ENCODE results near the gene SPA17. TPM values are rescaled to one million over a fixed set of nuclear protein-coding genes. Genes with fewer than 3 reads are reported as not detected.
A peak's percentile ranks its signal among the peaks of the same experiment; 100 is the strongest.

Gene SPA17
- polyA plus RNA-seq, 2 donors, result 7.1 to 7.8 TPM

- no peaks in the 10 kb centered on the region for H3K4me1 ChIP-seq (ENCODE audit: control insufficient read depth in 2 of 2, insufficient read depth in 2 of 2, low read length in 1 of 2)
- 88 to 90% methylated on average over 4 of the region's 4 CpGs for WGBS, 2 donors
- H3K9me3 ChIP-seq (ENCODE audit: control insufficient read depth in 2 of 2, insufficient read depth in 1 of 2, low read depth in 1 of 2, low read length in 1 of 2), result no peaks in the 10 kb centered on the region
- H3K27ac ChIP-seq (ENCODE audit: low read depth in 2 of 2, low read length in 1 of 2), result no peak overlapping the region
- H3K27me3 ChIP-seq (ENCODE audit: control insufficient read depth in 1 of 2, insufficient read depth in 2 of 2, low read length in 2 of 2), result no peaks in the 10 kb centered on the region
- no peak overlapping the region for H3K4me3 ChIP-seq (ENCODE audit: low read depth in 1 of 2, low read length in 2 of 2)
- no peaks in the 10 kb centered on the region for H3K36me3 ChIP-seq (ENCODE audit: control insufficient read depth in 2 of 2, insufficient read depth in 2 of 2, low read length in 1 of 2)
Measured at GRCh38 chr11:124729571-124729970, 55.9 kb downstream of the SPA17 start.

GRCh38 chr11:124732230-124732629 is 58.5 kb downstream of the SPA17 start:
- 78 to 92% methylated on average over 4 of the region's 4 CpGs for WGBS, 2 donors
- no peaks in the 10 kb centered on the region for H3K4me1 ChIP-seq (ENCODE audit: control insufficient read depth in 2 of 2, insufficient read depth in 2 of 2, low read length in 1 of 2)
- H3K4me3 ChIP-seq (ENCODE audit: low read depth in 1 of 2, low read length in 2 of 2), result no peak overlapping the region
- H3K36me3 ChIP-seq (ENCODE audit: control insufficient read depth in 2 of 2, insufficient read depth in 2 of 2, low read length in 1 of 2), result no peaks in the 10 kb centered on the region
- no peak overlapping the region for H3K27ac ChIP-seq (ENCODE audit: low read depth in 2 of 2, low read length in 1 of 2)
- H3K27me3 ChIP-seq (ENCODE audit: control insufficient read depth in 1 of 2, insufficient read depth in 2 of 2, low read length in 2 of 2), result no peaks in the 10 kb centered on the region
- no peaks in the 10 kb centered on the region for H3K9me3 ChIP-seq (ENCODE audit: control insufficient read depth in 2 of 2, insufficient read depth in 1 of 2, low read depth in 1 of 2, low read length in 1 of 2)

GRCh38 chr11:124736736-124737135 is 63.0 kb downstream of the SPA17 start:
- Histone ChIP-seq H3K4me3 (ENCODE audit: low read depth in 1 of 2, low read length in 2 of 2) (no peak overlapping the region), H3K4me1 (ENCODE audit: control insufficient read depth in 2 of 2, insufficient read depth in 2 of 2, low read length in 1 of 2) (peaks cover 0 to 5% of the 10 kb centered on the region in 2 donors), H3K9me3 (ENCODE audit: control insufficient read depth in 2 of 2, insufficient read depth in 1 of 2, low read depth in 1 of 2, low read length in 1 of 2) (no peaks in the 10 kb centered on the region), H3K27me3 (ENCODE audit: control insufficient read depth in 1 of 2, insufficient read depth in 2 of 2, low read length in 2 of 2) (peaks cover 0 to under 1% of the 10 kb centered on the region in 2 donors), H3K27ac (ENCODE audit: low read depth in 2 of 2, low read length in 1 of 2) (no peak overlapping the region), H3K36me3 (ENCODE audit: control insufficient read depth in 2 of 2, insufficient read depth in 2 of 2, low read length in 1 of 2) (no peaks in the 10 kb centered on the region)
- 53 to 55% methylated on average over 3 of the region's 3 CpGs for WGBS, 2 donors

GRCh38 chr11:124737638-124738305 is 64.1 kb downstream of the SPA17 start:
- peaks cover 0 to 3% of the 10 kb centered on the region in 2 donors for H3K27me3 ChIP-seq (ENCODE audit: control insufficient read depth in 1 of 2, insufficient read depth in 2 of 2, low read length in 2 of 2)
- no peak overlapping the region for H3K4me3 ChIP-seq (ENCODE audit: low read depth in 1 of 2, low read length in 2 of 2)
- no peaks in the 10 kb centered on the region for H3K36me3 ChIP-seq (ENCODE audit: control insufficient read depth in 2 of 2, insufficient read depth in 2 of 2, low read length in 1 of 2)
- 81 to 88% methylated on average over 7 of the region's 7 CpGs for WGBS, 2 donors
- H3K9me3 ChIP-seq (ENCODE audit: control insufficient read depth in 2 of 2, insufficient read depth in 1 of 2, low read depth in 1 of 2, low read length in 1 of 2), result no peaks in the 10 kb centered on the region
- no peak overlapping the region for H3K27ac ChIP-seq (ENCODE audit: low read depth in 2 of 2, low read length in 1 of 2)
- peaks cover 0 to 5% of the 10 kb centered on the region in 2 donors for H3K4me1 ChIP-seq (ENCODE audit: control insufficient read depth in 2 of 2, insufficient read depth in 2 of 2, low read length in 1 of 2)

GRCh38 chr11:124738713-124739478 is 65.2 kb downstream of the SPA17 start:
- no peak overlapping the region for H3K27ac ChIP-seq (ENCODE audit: low read depth in 2 of 2, low read length in 1 of 2)

GRCh38 chr11:124739479-124740276 is 66.0 kb downstream of the SPA17 start, which contains the start of gene NRGN:
NRGN (plus strand) TSS chr11:124739942; CDS start chr11:124740085, 143 bp downstream.
- no peaks in the 10 kb centered on the region for H3K9me3 ChIP-seq (ENCODE audit: control insufficient read depth in 2 of 2, insufficient read depth in 1 of 2, low read depth in 1 of 2, low read length in 1 of 2)
- WGBS, 2 donors, result 2% methylated on average over 53 to 59 of the region's 59 CpGs
- peaks cover 0 to 5% of the 10 kb centered on the region in 2 donors for H3K4me1 ChIP-seq (ENCODE audit: control insufficient read depth in 2 of 2, insufficient read depth in 2 of 2, low read length in 1 of 2)
- H3K27me3 ChIP-seq (ENCODE audit: control insufficient read depth in 1 of 2, insufficient read depth in 2 of 2, low read length in 2 of 2), result peaks cover 0 to 3% of the 10 kb centered on the region in 2 donors
- peak within 1 kb of the TSS; percentile 35 to 54 for H3K4me3 ChIP-seq (ENCODE audit: low read depth in 1 of 2, low read length in 2 of 2)
- H3K36me3 ChIP-seq (ENCODE audit: control insufficient read depth in 2 of 2, insufficient read depth in 2 of 2, low read length in 1 of 2), result no peaks in the 10 kb centered on the region
- H3K27ac ChIP-seq (ENCODE audit: low read depth in 2 of 2, low read length in 1 of 2), result no peak within 1 kb of the TSS

More at GRCh38 chr11:124738713-124739478, 65.2 kb downstream of the SPA17 start:
- Histone ChIP-seq H3K4me3 (ENCODE audit: low read depth in 1 of 2, low read length in 2 of 2) (no peak overlapping the region), H3K4me1 (ENCODE audit: control insufficient read depth in 2 of 2, insufficient read depth in 2 of 2, low read length in 1 of 2) (peaks cover 0 to 5% of the 10 kb centered on the region in 2 donors), H3K9me3 (ENCODE audit: control insufficient read depth in 2 of 2, insufficient read depth in 1 of 2, low read depth in 1 of 2, low read length in 1 of 2) (no peaks in the 10 kb centered on the region), H3K27me3 (ENCODE audit: control insufficient read depth in 1 of 2, insufficient read depth in 2 of 2, low read length in 2 of 2) (peaks cover 0 to 3% of the 10 kb centered on the region in 2 donors), H3K36me3 (ENCODE audit: control insufficient read depth in 2 of 2, insufficient read depth in 2 of 2, low read length in 1 of 2) (no peaks in the 10 kb centered on the region)
- 61 to 75% methylated on average over 21 of the region's 21 CpGs for WGBS, 2 donors

GRCh38 chr11:124740277-124740882 is 66.7 kb downstream of the SPA17 start:
- WGBS, 2 donors, result 2 to 3% methylated on average over 36 to 37 of the region's 37 CpGs
- peaks cover 0 to 3% of the 10 kb centered on the region in 2 donors for H3K27me3 ChIP-seq (ENCODE audit: control insufficient read depth in 1 of 2, insufficient read depth in 2 of 2, low read length in 2 of 2)
- H3K4me1 ChIP-seq (ENCODE audit: control insufficient read depth in 2 of 2, insufficient read depth in 2 of 2, low read length in 1 of 2), result peaks cover 1 to 8% of the 10 kb centered on the region in 2 donors

GRCh38 chr11:124742555-124742954 is 68.9 kb downstream of the SPA17 start:
- peaks cover 4 to 11% of the 10 kb centered on the region in 2 donors for H3K4me1 ChIP-seq (ENCODE audit: control insufficient read depth in 2 of 2, insufficient read depth in 2 of 2, low read length in 1 of 2)
- H3K9me3 ChIP-seq (ENCODE audit: control insufficient read depth in 2 of 2, insufficient read depth in 1 of 2, low read depth in 1 of 2, low read length in 1 of 2), result no peaks in the 10 kb centered on the region
- WGBS, 2 donors, result 83 to 84% methylated on average over 2 of the region's 2 CpGs
- H3K4me3 ChIP-seq (ENCODE audit: low read depth in 1 of 2, low read length in 2 of 2), result no peak overlapping the region
- no peak overlapping the region for H3K27ac ChIP-seq (ENCODE audit: low read depth in 2 of 2, low read length in 1 of 2)
- peaks cover 0 to 3% of the 10 kb centered on the region in 2 donors for H3K27me3 ChIP-seq (ENCODE audit: control insufficient read depth in 1 of 2, insufficient read depth in 2 of 2, low read length in 2 of 2)
- no peaks in the 10 kb centered on the region for H3K36me3 ChIP-seq (ENCODE audit: control insufficient read depth in 2 of 2, insufficient read depth in 2 of 2, low read length in 1 of 2)

More at GRCh38 chr11:124740277-124740882, 66.7 kb downstream of the SPA17 start:
- no peak overlapping the region for H3K27ac ChIP-seq (ENCODE audit: low read depth in 2 of 2, low read length in 1 of 2)
- no peaks in the 10 kb centered on the region for H3K36me3 ChIP-seq (ENCODE audit: control insufficient read depth in 2 of 2, insufficient read depth in 2 of 2, low read length in 1 of 2)
- no peaks in the 10 kb centered on the region for H3K9me3 ChIP-seq (ENCODE audit: control insufficient read depth in 2 of 2, insufficient read depth in 1 of 2, low read depth in 1 of 2, low read length in 1 of 2)
- peak overlapping the region; percentile 35 to 54 for H3K4me3 ChIP-seq (ENCODE audit: low read depth in 1 of 2, low read length in 2 of 2)

GRCh38 chr11:124743050-124743449 is 69.3 kb downstream of the SPA17 start:
- H3K4me1 ChIP-seq (ENCODE audit: control insufficient read depth in 2 of 2, insufficient read depth in 2 of 2, low read length in 1 of 2), result peaks cover 4 to 11% of the 10 kb centered on the region in 2 donors

More at GRCh38 chr11:124743050-124743449, 69.3 kb downstream of the SPA17 start:
- Histone ChIP-seq H3K9me3 (ENCODE audit: control insufficient read depth in 2 of 2, insufficient read depth in 1 of 2, low read depth in 1 of 2, low read length in 1 of 2) (no peaks in the 10 kb centered on the region), H3K27me3 (ENCODE audit: control insufficient read depth in 1 of 2, insufficient read depth in 2 of 2, low read length in 2 of 2) (peaks cover 0 to 3% of the 10 kb centered on the region in 2 donors), H3K27ac (ENCODE audit: low read depth in 2 of 2, low read length in 1 of 2) (no peak overlapping the region), H3K4me3 (ENCODE audit: low read depth in 1 of 2, low read length in 2 of 2) (no peak overlapping the region), H3K36me3 (ENCODE audit: control insufficient read depth in 2 of 2, insufficient read depth in 2 of 2, low read length in 1 of 2) (no peaks in the 10 kb centered on the region)
- WGBS, 2 donors, result 82 to 84% methylated on average over 6 of the region's 6 CpGs

All from esophagus (tissue), 2 donors.